Liver (tissue), 9 donors: ENCODE results near the gene GLB1L3. TPM values are rescaled to one million over a fixed set of nuclear protein-coding genes. Genes with fewer than 3 reads are reported as not detected.
"Not testable (repeated sequence)": the region's sequence is repeated elsewhere in the genome, so short reads cannot be mapped to it uniquely, and the experiment has no call there.

Experiments used
- DNase-seq: peaks from one replicate; pipeline ENCODE4 v3.0.0-alpha.2; 2017; ENCODE audit warnings: low spot score
- H3K27ac ChIP-seq, 2 donors: one replicate each; pipeline ENCODE4 v1.7.0; 2013; ENCODE audit warnings: inconsistent platforms in 2 of 2, low read length in 2 of 2, control low read depth in 1 of 2, low read depth in 1 of 2, mild to moderate bottlenecking in 1 of 2
- H3K27me3 ChIP-seq, 4 donors: one replicate each; pipeline versions ENCODE4 v1.6.1 to v1.7.0; 2013; ENCODE audit warnings: low read length in 3 of 4, inconsistent platforms in 1 of 4, mild to moderate bottlenecking in 1 of 4, moderate library complexity in 1 of 4; ENCODE audit not compliant: control insufficient read depth in 4 of 4, insufficient read depth in 4 of 4
- H3K36me3 ChIP-seq, 4 donors: one replicate each; pipeline versions ENCODE4 v1.6.1 to v1.7.0; 2013; ENCODE audit warnings: low read length in 3 of 4, mild to moderate bottlenecking in 3 of 4, low read depth in 1 of 4, moderate library complexity in 1 of 4; ENCODE audit not compliant: control insufficient read depth in 4 of 4, insufficient read depth in 3 of 4
- H3K4me1 ChIP-seq, 4 donors: one replicate each; pipeline versions ENCODE4 v1.6.1 to v1.7.0; 2013; ENCODE audit warnings: low read length in 3 of 4, mild to moderate bottlenecking in 3 of 4, moderate library complexity in 1 of 4; ENCODE audit not compliant: control insufficient read depth in 4 of 4, insufficient read depth in 4 of 4
- H3K4me3 ChIP-seq, 3 donors: one replicate each; pipeline versions ENCODE4 v1.6.1 to v1.7.0; 2013; ENCODE audit warnings: low read length in 3 of 3, control low read depth in 1 of 3, low read depth in 1 of 3, mild to moderate bottlenecking in 1 of 3
- H3K9ac ChIP-seq, 2 donors: one replicate each; pipeline ENCODE4 v1.7.0; 2013; ENCODE audit warnings: low read length in 2 of 2, mild to moderate bottlenecking in 2 of 2, moderate library complexity in 2 of 2, control low read depth in 1 of 2, low read depth in 1 of 2
- H3K9me3 ChIP-seq, 4 donors: one replicate each; pipeline versions ENCODE4 v1.6.1 to v1.7.0; 2013; ENCODE audit warnings: low read length in 3 of 4; ENCODE audit not compliant: control insufficient read depth in 4 of 4
- EGR1 ChIP-seq, 2 donors: IDR thresholded peaks; 2 replicates each; pipeline ENCODE4 v1.6.1; 2016 to 2018; ENCODE audit warnings: antibody characterized with exemption in 2 of 2, low read depth in 2 of 2
- FOXA1 ChIP-seq: IDR thresholded peaks from 2 replicates; pipeline ENCODE4 v1.6.1; 2016; ENCODE audit warnings: antibody characterized with exemption
- FOXA2 ChIP-seq: IDR thresholded peaks from 2 replicates; pipeline ENCODE4 v1.6.1; 2016; ENCODE audit warnings: antibody characterized with exemption
- GABPA ChIP-seq, 2 donors: IDR thresholded peaks in 1 of 2; conservative IDR thresholded peaks in 1 of 2; 2 replicates each; pipeline ENCODE4 v1.6.1; 2016; ENCODE audit warnings: antibody characterized with exemption in 2 of 2, mild to moderate bottlenecking in 1 of 2, moderate library complexity in 1 of 2
- HNF4G ChIP-seq: IDR thresholded peaks from 2 replicates; pipeline ENCODE4 v1.6.1; 2016; ENCODE audit warnings: antibody characterized with exemption
- JUND ChIP-seq, 2 donors: IDR thresholded peaks; 2 replicates each; pipeline ENCODE4 v1.6.1; 2016; ENCODE audit warnings: antibody characterized with exemption in 2 of 2
- NR2F2 ChIP-seq: IDR thresholded peaks from 2 replicates; pipeline ENCODE4 v1.6.1; 2016; ENCODE audit warnings: antibody characterized with exemption
- RXRA ChIP-seq, 2 donors: IDR thresholded peaks; 2 replicates each; pipeline ENCODE4 v1.6.1; 2017 to 2018; ENCODE audit warnings: antibody characterized with exemption in 2 of 2, mild to moderate bottlenecking in 1 of 2
- SP1 ChIP-seq: IDR thresholded peaks from 2 replicates; pipeline ENCODE4 v1.6.1; 2018; ENCODE audit warnings: antibody characterized with exemption, mild to moderate bottlenecking
- TAF1 ChIP-seq: conservative IDR thresholded peaks from 2 replicates; pipeline ENCODE4 v1.6.1; 2016; ENCODE audit warnings: antibody characterized with exemption, mild to moderate bottlenecking
- YY1 ChIP-seq: IDR thresholded peaks from 2 replicates; pipeline ENCODE4 v1.6.1; 2016; ENCODE audit warnings: antibody characterized with exemption, mild to moderate bottlenecking
- WGBS: extraction: QIAGEN DNeasy Blood & Tissue Kit; methylation state at CpG from one replicate; pipeline ENCODE4 v1.1.7; 2013; 5-methylcytosine and 5-hydroxymethylcytosine counted together
- polyA plus RNA-seq, 2 donors: library from polyadenylated mRNA; stranded (reverse) in 1 of 2; unstranded in 1 of 2; fragments of 200-250 nt in 1 of 2; fragments of >200 nt in 1 of 2; fragmentation: Nextera tagmentation in 1 of 2; extraction: Ambion mirVana in 1 of 2; gene quantifications; one replicate each; pipeline versions ENCODE4 v1.2.1 to v1.2.3, GENCODE V29; 2013 to 2015
- total RNA-seq, 2 donors: library from RNA; depleted of rRNA; stranded (reverse); fragments of >200 nt; gene quantifications; one replicate each; pipeline ENCODE4 v1.2.3, GENCODE V29; 2014
- TF ChIP-seq, protein P1 (sequence below): fragments of 150-350 bp; IDR thresholded peaks from 2 replicates; pipeline ENCODE4 v1.5.1; 2017; ENCODE audit warnings: improper control_type of control experiment, low read depth, low read length; ENCODE audit not compliant: missing input control
- TF ChIP-seq, protein P2 (sequence below): IDR thresholded peaks from 2 replicates; pipeline ENCODE4 v1.6.1; 2016; ENCODE audit warnings: antibody characterized with exemption
- TF ChIP-seq, protein P3 (sequence below): IDR thresholded peaks from 2 replicates; pipeline ENCODE4 v1.6.1; 2016; ENCODE audit warnings: antibody characterized with exemption, mild to moderate bottlenecking
- donor health status: healthy.
- donor health status: healthy.
- donor health status: healthy.
- donor health status: healthy.
- donor health status: healthy.

Gene GLB1L3
- total and polyA plus RNA-seq, 4 donors: 0.08 TPM; not detected in 3

DNA sequence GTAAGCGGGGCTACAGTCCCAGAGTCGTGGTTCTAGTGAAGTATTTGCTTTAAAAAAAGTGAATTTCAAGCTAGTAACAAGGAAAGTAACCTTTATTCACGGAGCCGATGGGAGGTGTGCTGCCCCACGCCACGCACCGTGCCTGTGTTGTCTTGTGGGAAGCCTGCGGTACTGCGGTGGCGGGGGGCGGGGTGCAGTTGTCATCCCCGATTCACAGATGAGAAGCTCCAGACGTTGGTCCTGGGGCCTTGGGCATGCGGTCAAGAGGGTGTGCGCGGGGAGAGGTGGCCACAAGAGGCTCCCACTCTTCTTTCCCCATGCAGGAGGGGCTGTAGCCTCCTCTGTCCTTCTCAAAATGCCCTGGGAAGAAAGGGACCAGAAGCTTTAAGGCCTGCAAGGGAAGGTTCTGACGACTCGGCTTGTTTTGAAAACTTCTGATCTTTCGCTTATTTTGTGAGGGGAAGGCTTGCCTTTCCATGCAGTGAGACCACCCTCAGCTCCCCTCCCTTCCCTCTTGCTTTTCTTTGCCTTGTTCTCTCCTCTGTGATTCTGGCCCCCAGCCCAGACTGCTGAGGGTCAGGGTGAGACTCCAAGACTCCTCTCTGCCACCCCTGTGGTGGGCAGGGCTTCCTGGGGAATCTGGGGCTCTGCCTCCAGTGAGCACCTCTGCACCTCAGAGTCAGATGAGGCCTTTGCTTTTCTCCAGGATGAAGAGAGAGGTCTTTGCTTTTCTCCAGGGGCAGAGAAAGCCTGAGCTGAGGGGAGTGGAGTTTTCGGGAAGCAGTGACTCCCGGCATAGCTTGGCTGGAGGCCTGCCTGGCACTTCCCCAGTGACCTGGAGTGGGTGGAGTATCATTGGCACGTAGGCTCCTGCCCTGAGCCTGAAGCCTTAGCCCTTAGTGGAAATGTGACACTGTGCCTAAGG lies 6.2 kb downstream of the GLB1L3 start:
- DNase-seq: no peak
- no peaks in the 10 kb centered on the region for H3K9me3 ChIP-seq
- H3K9ac ChIP-seq: no peak overlapping the region
- TF ChIP-seq SP1: no peak
- peak in 1 of 2 donors; percentile 20 for TF ChIP-seq RXRA (IDR thresholded peaks at IDR 0.05)
- TF ChIP-seq EGR1 (IDR thresholded peaks at IDR 0.05; ENCODE audit: low read depth in 2 of 2): no peak
- H3K27ac ChIP-seq: no peak overlapping the region
- WGBS: 83% methylated on average over 22 of the region's 22 CpGs
- H3K36me3 ChIP-seq: no peaks in the 10 kb centered on the region
- H3K27me3 ChIP-seq: peaks cover 0 to 7% (median 3%) of the 10 kb centered on the region in 4 donors
- peaks cover 0 to 1% (median 0%) of the 10 kb centered on the region in 4 donors for H3K4me1 ChIP-seq
- H3K4me3 ChIP-seq: no peak overlapping the region

DNA sequence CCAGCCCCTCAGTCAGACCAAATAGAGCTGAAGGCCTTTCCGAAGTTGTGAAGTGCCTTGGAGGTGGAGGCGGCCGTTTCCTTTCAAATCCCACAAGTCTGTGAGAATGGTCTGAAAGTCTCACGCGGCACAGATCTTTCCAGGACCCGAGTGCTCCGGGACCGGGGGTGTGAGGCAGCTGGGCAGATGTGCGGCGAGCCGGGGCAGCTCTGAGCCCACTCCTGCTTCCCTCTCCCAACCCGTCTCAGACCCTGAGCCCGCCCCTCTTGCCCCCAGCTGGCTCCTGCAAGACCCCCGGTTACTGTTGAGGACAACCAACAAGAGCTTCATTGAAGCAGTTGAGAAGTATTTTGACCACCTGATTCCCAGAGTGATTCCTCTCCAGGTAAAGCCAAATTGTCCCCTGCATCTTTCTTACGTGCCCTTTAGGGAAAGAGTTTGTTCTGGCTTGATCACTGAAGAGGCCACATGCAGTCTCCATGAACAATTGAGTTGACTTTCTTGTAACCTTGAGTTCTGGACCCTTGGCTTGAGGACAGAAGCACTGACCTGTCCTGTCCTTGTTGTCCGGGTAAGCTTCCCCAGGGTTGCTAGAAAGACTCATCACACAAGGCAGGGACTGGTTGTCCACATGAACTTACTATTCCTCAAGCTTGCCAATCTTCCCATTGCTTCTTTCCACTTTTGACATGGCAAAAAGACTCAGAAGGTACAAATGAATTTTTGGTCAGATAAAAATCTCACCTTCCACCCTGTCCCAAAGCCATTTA lies 7.5 kb downstream of the GLB1L3 start:
- H3K4me1 ChIP-seq: no peaks in the 10 kb centered on the region
- no peak overlapping the region for H3K4me3 ChIP-seq
- DNase-seq: no peak
- H3K9ac ChIP-seq: no peak overlapping the region
- H3K27ac ChIP-seq: no peak overlapping the region
- no peaks in the 10 kb centered on the region for H3K27me3 ChIP-seq
- 90% methylated on average over 16 of the region's 16 CpGs for WGBS
- no peaks in the 10 kb centered on the region for H3K9me3 ChIP-seq
- TF ChIP-seq FOXA1: no peak
- TF ChIP-seq HNF4G: no peak
- TF ChIP-seq RXRA (IDR thresholded peaks at IDR 0.05): no peak
- no peak for TF ChIP-seq YY1
- no peak for TF ChIP-seq JUND (IDR thresholded peaks at IDR 0.05)
- TF ChIP-seq, protein P1, sequence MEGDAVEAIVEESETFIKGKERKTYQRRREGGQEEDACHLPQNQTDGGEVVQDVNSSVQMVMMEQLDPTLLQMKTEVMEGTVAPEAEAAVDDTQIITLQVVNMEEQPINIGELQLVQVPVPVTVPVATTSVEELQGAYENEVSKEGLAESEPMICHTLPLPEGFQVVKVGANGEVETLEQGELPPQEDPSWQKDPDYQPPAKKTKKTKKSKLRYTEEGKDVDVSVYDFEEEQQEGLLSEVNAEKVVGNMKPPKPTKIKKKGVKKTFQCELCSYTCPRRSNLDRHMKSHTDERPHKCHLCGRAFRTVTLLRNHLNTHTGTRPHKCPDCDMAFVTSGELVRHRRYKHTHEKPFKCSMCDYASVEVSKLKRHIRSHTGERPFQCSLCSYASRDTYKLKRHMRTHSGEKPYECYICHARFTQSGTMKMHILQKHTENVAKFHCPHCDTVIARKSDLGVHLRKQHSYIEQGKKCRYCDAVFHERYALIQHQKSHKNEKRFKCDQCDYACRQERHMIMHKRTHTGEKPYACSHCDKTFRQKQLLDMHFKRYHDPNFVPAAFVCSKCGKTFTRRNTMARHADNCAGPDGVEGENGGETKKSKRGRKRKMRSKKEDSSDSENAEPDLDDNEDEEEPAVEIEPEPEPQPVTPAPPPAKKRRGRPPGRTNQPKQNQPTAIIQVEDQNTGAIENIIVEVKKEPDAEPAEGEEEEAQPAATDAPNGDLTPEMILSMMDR: no peak
- TF ChIP-seq NR2F2: no peak
- no peaks in the 10 kb centered on the region for H3K36me3 ChIP-seq

DNA sequence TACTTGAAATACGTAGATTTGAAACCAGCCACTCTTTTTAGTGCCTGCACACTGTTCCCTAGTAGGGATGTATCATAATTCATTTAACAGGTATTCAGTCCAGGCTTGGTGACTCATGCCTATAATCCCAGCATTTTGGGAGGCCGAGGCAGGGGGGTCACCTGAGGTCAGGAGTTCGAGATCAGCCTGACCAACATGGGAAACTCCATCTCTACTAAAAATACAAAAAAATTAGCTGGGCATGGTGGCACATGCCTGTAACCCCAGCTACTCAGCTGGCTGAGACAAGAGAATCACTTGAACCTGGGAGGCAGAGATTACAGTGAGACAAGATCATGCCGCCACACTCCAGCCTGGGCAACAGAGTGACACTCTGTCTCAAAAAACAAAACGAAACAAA lies 8.2 kb downstream of the GLB1L3 start:
- H3K36me3 ChIP-seq, H3K27ac ChIP-seq, H3K4me3 ChIP-seq, H3K27me3 ChIP-seq, H3K9ac ChIP-seq, H3K9me3 ChIP-seq, H3K4me1 ChIP-seq, DNase-seq: not testable (repeated sequence)
- 90% methylated on average over 5 of the region's 5 CpGs for WGBS

DNA sequence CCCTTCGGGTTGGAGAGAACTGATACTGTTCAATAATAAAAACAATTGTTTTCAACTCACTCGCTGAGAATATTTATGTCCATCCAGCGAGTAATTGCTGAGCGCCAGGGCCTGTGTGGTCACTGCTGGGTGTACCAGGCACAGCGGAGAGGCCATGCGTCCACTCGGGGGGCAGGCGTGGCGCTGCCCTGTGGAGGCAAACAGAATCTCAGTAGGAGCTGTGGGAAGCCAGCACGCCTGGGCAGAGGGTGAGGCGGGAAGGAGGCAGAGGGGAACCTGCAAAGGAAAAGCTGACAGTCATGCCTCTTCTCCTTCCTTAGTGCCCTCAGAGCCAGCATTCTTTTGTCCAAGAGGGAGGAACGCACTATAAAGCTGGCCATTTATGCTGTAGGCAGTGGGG lies 11.4 kb downstream of the GLB1L3 start:
- H3K9me3 ChIP-seq: no peaks in the 10 kb centered on the region
- no peak overlapping the region for H3K27ac ChIP-seq
- DNase-seq: no peak
- no peaks in the 10 kb centered on the region for H3K36me3 ChIP-seq
- no peaks in the 10 kb centered on the region for H3K27me3 ChIP-seq
- no peaks in the 10 kb centered on the region for H3K4me1 ChIP-seq
- H3K9ac ChIP-seq: no peak overlapping the region
- no peak overlapping the region for H3K4me3 ChIP-seq
- 91% methylated on average over 12 of the region's 12 CpGs for WGBS
- TF ChIP-seq, protein P2, sequence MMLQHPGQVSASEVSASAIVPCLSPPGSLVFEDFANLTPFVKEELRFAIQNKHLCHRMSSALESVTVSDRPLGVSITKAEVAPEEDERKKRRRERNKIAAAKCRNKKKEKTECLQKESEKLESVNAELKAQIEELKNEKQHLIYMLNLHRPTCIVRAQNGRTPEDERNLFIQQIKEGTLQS: no peak
- TF ChIP-seq GABPA (IDR thresholded peaks at IDR 0.05 in 1 of 2, conservative IDR thresholded peaks at IDR 0.05 in 1 of 2) (no peak), TAF1 (no peak), FOXA2 (no peak), YY1 (no peak)
- TF ChIP-seq, protein P3, sequence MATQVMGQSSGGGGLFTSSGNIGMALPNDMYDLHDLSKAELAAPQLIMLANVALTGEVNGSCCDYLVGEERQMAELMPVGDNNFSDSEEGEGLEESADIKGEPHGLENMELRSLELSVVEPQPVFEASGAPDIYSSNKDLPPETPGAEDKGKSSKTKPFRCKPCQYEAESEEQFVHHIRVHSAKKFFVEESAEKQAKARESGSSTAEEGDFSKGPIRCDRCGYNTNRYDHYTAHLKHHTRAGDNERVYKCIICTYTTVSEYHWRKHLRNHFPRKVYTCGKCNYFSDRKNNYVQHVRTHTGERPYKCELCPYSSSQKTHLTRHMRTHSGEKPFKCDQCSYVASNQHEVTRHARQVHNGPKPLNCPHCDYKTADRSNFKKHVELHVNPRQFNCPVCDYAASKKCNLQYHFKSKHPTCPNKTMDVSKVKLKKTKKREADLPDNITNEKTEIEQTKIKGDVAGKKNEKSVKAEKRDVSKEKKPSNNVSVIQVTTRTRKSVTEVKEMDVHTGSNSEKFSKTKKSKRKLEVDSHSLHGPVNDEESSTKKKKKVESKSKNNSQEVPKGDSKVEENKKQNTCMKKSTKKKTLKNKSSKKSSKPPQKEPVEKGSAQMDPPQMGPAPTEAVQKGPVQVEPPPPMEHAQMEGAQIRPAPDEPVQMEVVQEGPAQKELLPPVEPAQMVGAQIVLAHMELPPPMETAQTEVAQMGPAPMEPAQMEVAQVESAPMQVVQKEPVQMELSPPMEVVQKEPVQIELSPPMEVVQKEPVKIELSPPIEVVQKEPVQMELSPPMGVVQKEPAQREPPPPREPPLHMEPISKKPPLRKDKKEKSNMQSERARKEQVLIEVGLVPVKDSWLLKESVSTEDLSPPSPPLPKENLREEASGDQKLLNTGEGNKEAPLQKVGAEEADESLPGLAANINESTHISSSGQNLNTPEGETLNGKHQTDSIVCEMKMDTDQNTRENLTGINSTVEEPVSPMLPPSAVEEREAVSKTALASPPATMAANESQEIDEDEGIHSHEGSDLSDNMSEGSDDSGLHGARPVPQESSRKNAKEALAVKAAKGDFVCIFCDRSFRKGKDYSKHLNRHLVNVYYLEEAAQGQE: no peak
